Dermis blood vessel endothelial cell (primary cell): ENCODE measurements around the gene IL1RN. TPM values are rescaled to one million over a fixed set of nuclear protein-coding genes. Genes with fewer than 3 reads are reported as not detected.

Experiments
- DNase-seq: peaks from one replicate; pipeline ENCODE4 v3.0.0; 2010
- total RNA-seq: library from RNA; depleted of rRNA; stranded (reverse); fragments of >200 nt; gene quantifications from 2 replicates; pipeline ENCODE4 v1.2.3, GENCODE V29; 2014

The IL1RN gene
- total RNA-seq, 1 donor from 2014 or later, result under 0.01 TPM

GRCh38 chr2:113104054-113104611 lies 23.3 kb upstream of the IL1RN start:
- DNase-seq, result no peak

- no peak for DNase-seq
These were observed 22.2 kb upstream of the IL1RN start for GRCh38 chr2:113105047-113105785.

- DNase-seq, result no peak
These were observed 16.3 kb upstream of the IL1RN start for GRCh38 chr2:113111121-113111520.

- no peak for DNase-seq
These were observed 15.5 kb upstream of the IL1RN start for GRCh38 chr2:113111823-113112287.

- no peak for DNase-seq
These were observed 15.0 kb upstream of the IL1RN start for GRCh38 chr2:113112441-113112840.

- no peak for DNase-seq
These were observed 14.5 kb upstream of the IL1RN start for GRCh38 chr2:113112871-113113270.

GRCh38 chr2:113113807-113114206 lies 13.6 kb upstream of the IL1RN start:
- DNase-seq, result no peak

- no peak for DNase-seq
These were observed 13.0 kb upstream of the IL1RN start for GRCh38 chr2:113114224-113114945.

GRCh38 chr2:113114996-113115395 lies 12.4 kb upstream of the IL1RN start:
- DNase-seq, result no peak

GRCh38 chr2:113116100-113116958 lies 11.1 kb upstream of the IL1RN start:
- no peak for DNase-seq

- no peak for DNase-seq
These were observed 9.7 kb upstream of the IL1RN start for GRCh38 chr2:113117541-113118262.

GRCh38 chr2:113118263-113118657 lies 9.1 kb upstream of the IL1RN start:
- no peak for DNase-seq

- DNase-seq, result no peak
These were observed 8.3 kb upstream of the IL1RN start for GRCh38 chr2:113119111-113119510.

GRCh38 chr2:113120861-113121260 lies 6.5 kb upstream of the IL1RN start:
- no peak for DNase-seq

GRCh38 chr2:113122364-113122763 lies 5.0 kb upstream of the IL1RN start:
- no peak for DNase-seq

GRCh38 chr2:113123726-113124125 lies 3.7 kb upstream of the IL1RN start:
- no peak for DNase-seq

- peak; percentile 28 for DNase-seq
These were observed 3.0 kb upstream of the IL1RN start for GRCh38 chr2:113124181-113124961.

GRCh38 chr2:113124984-113125855 lies 2.2 kb upstream of the IL1RN start:
- no peak for DNase-seq

GRCh38 chr2:113127646-113128570 lies 510 bp downstream of the IL1RN start:
- no peak for DNase-seq
